ENCODE measurements around the gene YPEL5. TPM values are rescaled to one million over a fixed set of nuclear protein-coding genes. Genes with fewer than 3 reads are reported as not detected.

Gene YPEL5
- total RNA-seq, 1 experiment from 2014 or later, result 29.9 TPM

- no peak for TF ChIP-seq EZH2 (IDR thresholded peaks at IDR 0.05; ENCODE audit: low read length, unreplicated experiment)
- no peak for TF ChIP-seq CTCF (conservative IDR thresholded peaks at IDR 0.05; ENCODE audit: low read depth, low read length)
- TF ChIP-seq EZH2phosphoT487 (IDR thresholded peaks at IDR 0.05; ENCODE audit: borderline replicate concordance, low read length), result no peak
- ChIA-PET CTCF (interaction anchor here (0.6 to 0.7 kb wide), 3 partner anchors 88 to 292 kb away, joined by 3 to 4 read pairs (median 4); no protein-coding TSS in a partner anchor), POLR2A (ENCODE audit: unreplicated experiment) (no interaction called here)
- no TSS peak for BruUV-seq (replicated peaks)
- H3K4me3 ChIP-seq (ENCODE audit: low read length), result no peak overlapping the region
- peak overlapping the region; percentile 47 for H3K4me2 ChIP-seq (ENCODE audit: low read length)
- H3K27me3 ChIP-seq (ENCODE audit: low read length), result no peaks in the 10 kb centered on the region
- no peaks in the 10 kb centered on the region for H3K9me3 ChIP-seq (ENCODE audit: low read length)
- ATAC-seq (peak; percentile 94), DNase-seq (peak; percentile 92)
- no peaks in the 10 kb centered on the region for H4K20me1 ChIP-seq (ENCODE audit: low read length)
- no peaks in the 10 kb centered on the region for H3K9me2 ChIP-seq (replicated peaks; ENCODE audit: low read length)
- H3F3A ChIP-seq (ENCODE audit: low read length, unreplicated experiment), result peaks cover 7% of the 10 kb centered on the region
- intact Hi-C loops (cut with micrococcal nuclease), result no loop called here
- peaks cover 44% of the 10 kb centered on the region for H3K4me1 ChIP-seq (ENCODE audit: insufficient read depth, low read length)
- no peaks in the 10 kb centered on the region for H3K36me3 ChIP-seq (ENCODE audit: low read depth, low read length)
- no peak overlapping the region for H2AFZ ChIP-seq (ENCODE audit: low read length)
- peak overlapping the region; percentile 17; the same call in 1 of the 2 replicates for H3K9ac ChIP-seq (ENCODE audit: low read length)
- no peaks in the 10 kb centered on the region for H3K79me2 ChIP-seq (ENCODE audit: low read length)
- peak overlapping the region; percentile 76 for H3K27ac ChIP-seq (ENCODE audit: low read length)
Measured at GRCh38 chr2:30113617-30114293, 33.1 kb upstream of the YPEL5 start.

DNA sequence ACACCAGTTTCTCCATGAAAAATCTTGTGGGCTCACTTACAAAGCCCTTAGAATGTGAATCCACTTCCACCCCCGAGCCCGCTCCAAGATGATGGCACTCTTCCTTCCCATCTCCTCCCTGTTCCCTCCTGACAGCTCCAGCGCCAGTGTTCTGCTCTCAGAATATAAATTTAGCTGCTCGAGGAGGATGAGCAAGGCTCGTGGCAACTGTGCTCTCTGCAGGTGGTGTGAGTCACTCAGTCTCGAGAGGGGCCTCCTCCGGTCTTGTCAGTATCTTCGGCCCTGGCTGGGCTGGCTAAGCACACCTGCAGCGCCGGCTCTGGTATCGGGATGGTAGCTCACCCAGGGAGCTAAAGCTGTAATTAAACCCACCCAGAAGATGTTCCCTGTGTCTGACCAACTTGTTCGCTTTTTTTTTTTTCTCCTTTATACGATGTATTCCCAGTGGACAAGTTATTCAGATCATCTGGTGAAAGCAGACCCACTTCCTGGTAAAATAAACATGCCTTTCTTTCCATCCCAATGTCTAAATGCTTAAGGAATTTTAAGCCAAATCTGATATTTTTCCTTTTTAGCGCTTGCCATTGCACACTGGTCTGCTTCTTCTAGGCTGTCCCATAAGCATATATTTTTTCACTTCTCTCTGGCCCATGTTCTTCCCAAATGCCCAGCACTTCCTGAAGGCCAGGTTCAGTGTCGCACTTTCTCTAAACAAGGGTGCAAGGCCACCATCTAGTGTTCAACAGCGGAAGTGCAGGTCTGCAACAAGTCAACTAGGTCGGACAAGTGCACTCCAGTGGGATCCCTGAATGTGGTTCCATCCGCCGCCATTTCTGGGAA, 31.4 kb upstream of the YPEL5 start:
- CTCF ChIA-PET, result interaction anchor here (0.6 to 1.0 kb wide), 4 partner anchors 25 to 801 kb away, joined by 3 to 6 read pairs (median 3); no protein-coding TSS in a partner anchor
- no peak overlapping the region; the same call in 1 of the 2 replicates for H3K9ac ChIP-seq (ENCODE audit: low read length)

More for the DNA sequence above, 31.4 kb upstream of the YPEL5 start:
- H3K9me3 ChIP-seq (ENCODE audit: low read length), result no peaks in the 10 kb centered on the region
- no TSS peak for BruUV-seq (replicated peaks)
- no peak for TF ChIP-seq EZH2phosphoT487 (IDR thresholded peaks at IDR 0.05; ENCODE audit: borderline replicate concordance, low read length)
- peak; percentile 96 for TF ChIP-seq CTCF (conservative IDR thresholded peaks at IDR 0.05; ENCODE audit: low read depth, low read length)
- H3F3A ChIP-seq (ENCODE audit: low read length, unreplicated experiment), result peaks cover 7% of the 10 kb centered on the region
- H3K9me2 ChIP-seq (replicated peaks; ENCODE audit: low read length), result no peaks in the 10 kb centered on the region
- H3K27ac ChIP-seq (ENCODE audit: low read length), result peak overlapping the region; percentile 11; the same call in 1 of the 2 replicates
- no peaks in the 10 kb centered on the region for H4K20me1 ChIP-seq (ENCODE audit: low read length)
- H3K79me2 ChIP-seq (ENCODE audit: low read length), result no peaks in the 10 kb centered on the region
- no peak overlapping the region for H3K4me3 ChIP-seq (ENCODE audit: low read length)
- H3K27me3 ChIP-seq (ENCODE audit: low read length), result no peaks in the 10 kb centered on the region
- DNase-seq (peak; percentile 88), ATAC-seq (peak; percentile 56)
- peak overlapping the region; percentile 39 for H2AFZ ChIP-seq (ENCODE audit: low read length)
- H3K4me2 ChIP-seq (ENCODE audit: low read length), result peak overlapping the region; percentile 44
- H3K36me3 ChIP-seq (ENCODE audit: low read depth, low read length), result no peaks in the 10 kb centered on the region
- intact Hi-C loops (cut with micrococcal nuclease), result loop anchor here (1.0 kb wide), 2 partner anchors 24 to 192 kb away; no protein-coding TSS in a partner anchor
- H3K4me1 ChIP-seq (ENCODE audit: insufficient read depth, low read length), result peaks cover 33% of the 10 kb centered on the region
- POLR2A ChIA-PET (ENCODE audit: unreplicated experiment), result interaction anchor here (0.5 kb wide), 1 partner anchor 44 kb away, joined by 3 read pairs; no protein-coding TSS in a partner anchor

All from PC-3 (cell line).